ENCODE results near the gene AGFG1.

Gene AGFG1

GRCh38 chr2:227562581-227562980, 90.6 kb downstream of the AGFG1 start:
- no peak overlapping the region for H4K8ac ChIP-seq (ENCODE audit: low read depth, low read length)
- H3K4me2 ChIP-seq (ENCODE audit: insufficient read depth, low read length, poor library complexity, severe bottlenecking), result no peak overlapping the region
- no peak overlapping the region for H2AFZ ChIP-seq (ENCODE audit: low read length)
- no peak overlapping the region for H2BK12ac ChIP-seq (ENCODE audit: low read length)
- no peak overlapping the region for H3K4ac ChIP-seq (ENCODE audit: low read length)
- H3K18ac ChIP-seq (ENCODE audit: low read length), result no peak overlapping the region
- no peak for DNase-seq (ENCODE audit: low spot score)
- H3K36me3 ChIP-seq (replicated peaks in 1 of 2; ENCODE audit: control insufficient read depth in 2 of 2, insufficient read depth in 2 of 2, low read length in 2 of 2), result peaks cover 0 to 29% of the 10 kb centered on the region in 2 donors
- no peaks in the 10 kb centered on the region for H3K79me1 ChIP-seq (ENCODE audit: low read depth, low read length)
- H2BK15ac ChIP-seq (ENCODE audit: low read length), result no peak overlapping the region
- H3K27me3 ChIP-seq (ENCODE audit: control insufficient read depth in 3 of 3, insufficient read depth in 3 of 3, low read depth in 1 of 3, low read length in 3 of 3), result no peaks in the 10 kb centered on the region
- no peak overlapping the region for H2BK120ac ChIP-seq (ENCODE audit: low read depth, low read length)
- H4K91ac ChIP-seq (ENCODE audit: low read depth, low read length, poor library complexity), result no peak overlapping the region
- H2BK5ac ChIP-seq (ENCODE audit: low read length), result no peak overlapping the region
- H3K4me1 ChIP-seq (ENCODE audit: control insufficient read depth in 2 of 2, insufficient read depth in 1 of 2, low read depth in 1 of 2, low read length in 2 of 2), result no peaks in the 10 kb centered on the region
- H2AK5ac ChIP-seq (ENCODE audit: low read depth, low read length), result no peak overlapping the region
- no peak overlapping the region for H3K14ac ChIP-seq (ENCODE audit: low read length)
- H3K4me3 ChIP-seq (ENCODE audit: low read length in 2 of 2), result no peak overlapping the region
- no peak overlapping the region for H3K9ac ChIP-seq (ENCODE audit: low read depth, low read length, poor library complexity)
- no peaks in the 10 kb centered on the region for H3K9me3 ChIP-seq (replicated peaks in 1 of 2; ENCODE audit: control insufficient read depth in 2 of 2, insufficient read depth in 1 of 2, low read depth in 1 of 2, low read length in 2 of 2)
- H3K23ac ChIP-seq (ENCODE audit: low read depth, low read length, poor library complexity), result no peak overlapping the region
- no peak overlapping the region for H3K27ac ChIP-seq (replicated peaks; ENCODE audit: low read length)

- H3K18ac ChIP-seq (ENCODE audit: low read length), result no peak overlapping the region
- H3K79me1 ChIP-seq (ENCODE audit: low read depth, low read length), result no peaks in the 10 kb centered on the region
- H4K91ac ChIP-seq (ENCODE audit: low read depth, low read length, poor library complexity), result no peak overlapping the region
- H3K9me3 ChIP-seq (replicated peaks in 1 of 2; ENCODE audit: control insufficient read depth in 2 of 2, insufficient read depth in 1 of 2, low read depth in 1 of 2, low read length in 2 of 2), result no peaks in the 10 kb centered on the region
- H3K4me1 ChIP-seq (ENCODE audit: control insufficient read depth in 2 of 2, insufficient read depth in 1 of 2, low read depth in 1 of 2, low read length in 2 of 2), result no peaks in the 10 kb centered on the region
- H2AK5ac ChIP-seq (ENCODE audit: low read depth, low read length), result no peak overlapping the region
- H3K27ac ChIP-seq (replicated peaks; ENCODE audit: low read length), result no peak overlapping the region
- H2AFZ ChIP-seq (ENCODE audit: low read length), result no peak overlapping the region
- WGBS, 2 donors (ENCODE audit: extremely low coverage in 2 of 2, insufficient read length in 2 of 2, insufficient replicate concordance in 1 of 2), result no CpG with 5 or more reads among the region's 1 CpG
- H3K4me2 ChIP-seq (ENCODE audit: insufficient read depth, low read length, poor library complexity, severe bottlenecking), result no peak overlapping the region
- no peak overlapping the region for H3K14ac ChIP-seq (ENCODE audit: low read length)
- H2BK12ac ChIP-seq (ENCODE audit: low read length), result no peak overlapping the region
- no peak overlapping the region for H3K4me3 ChIP-seq (ENCODE audit: low read length in 2 of 2)
- H3K36me3 ChIP-seq (replicated peaks in 1 of 2; ENCODE audit: control insufficient read depth in 2 of 2, insufficient read depth in 2 of 2, low read length in 2 of 2), result peaks cover 0 to 13% of the 10 kb centered on the region in 2 donors
- no peak overlapping the region for H3K9ac ChIP-seq (ENCODE audit: low read depth, low read length, poor library complexity)
- H2BK5ac ChIP-seq (ENCODE audit: low read length), result no peak overlapping the region
- no peak overlapping the region for H3K23ac ChIP-seq (ENCODE audit: low read depth, low read length, poor library complexity)
- no peak overlapping the region for H2BK120ac ChIP-seq (ENCODE audit: low read depth, low read length)
- no peak overlapping the region for H3K4ac ChIP-seq (ENCODE audit: low read length)
- H4K8ac ChIP-seq (ENCODE audit: low read depth, low read length), result no peak overlapping the region
- DNase-seq (ENCODE audit: low spot score), result no peak
- no peak overlapping the region for H2BK15ac ChIP-seq (ENCODE audit: low read length)
- H3K27me3 ChIP-seq (ENCODE audit: control insufficient read depth in 3 of 3, insufficient read depth in 3 of 3, low read depth in 1 of 3, low read length in 3 of 3), result no peaks in the 10 kb centered on the region
Measured at GRCh38 chr2:227565080-227565479, 93.1 kb downstream of the AGFG1 start.

GRCh38 chr2:227566012-227566411, 94.1 kb downstream of the AGFG1 start:
- Histone ChIP-seq H4K91ac (ENCODE audit: low read depth, low read length, poor library complexity) (no peak overlapping the region), H4K8ac (ENCODE audit: low read depth, low read length) (no peak overlapping the region), H3K4ac (ENCODE audit: low read length) (no peak overlapping the region), H3K4me3 (ENCODE audit: low read length in 2 of 2) (no peak overlapping the region), H2BK15ac (ENCODE audit: low read length) (no peak overlapping the region), H3K14ac (ENCODE audit: low read length) (no peak overlapping the region), H3K4me1 (ENCODE audit: control insufficient read depth in 2 of 2, insufficient read depth in 1 of 2, low read depth in 1 of 2, low read length in 2 of 2) (no peaks in the 10 kb centered on the region), H3K23ac (ENCODE audit: low read depth, low read length, poor library complexity) (no peak overlapping the region), H3K9me3 (replicated peaks in 1 of 2; ENCODE audit: control insufficient read depth in 2 of 2, insufficient read depth in 1 of 2, low read depth in 1 of 2, low read length in 2 of 2) (no peaks in the 10 kb centered on the region), H3K9ac (ENCODE audit: low read depth, low read length, poor library complexity) (no peak overlapping the region), H2BK120ac (ENCODE audit: low read depth, low read length) (no peak overlapping the region), H2BK12ac (ENCODE audit: low read length) (no peak overlapping the region), H3K18ac (ENCODE audit: low read length) (no peak overlapping the region), H3K36me3 (replicated peaks in 1 of 2; ENCODE audit: control insufficient read depth in 2 of 2, insufficient read depth in 2 of 2, low read length in 2 of 2) (peaks cover 0 to 9% of the 10 kb centered on the region in 2 donors), H3K27me3 (ENCODE audit: control insufficient read depth in 3 of 3, insufficient read depth in 3 of 3, low read depth in 1 of 3, low read length in 3 of 3) (no peaks in the 10 kb centered on the region), H2BK5ac (ENCODE audit: low read length) (no peak overlapping the region), H3K79me1 (ENCODE audit: low read depth, low read length) (no peaks in the 10 kb centered on the region), H2AK5ac (ENCODE audit: low read depth, low read length) (no peak overlapping the region), H3K27ac (replicated peaks; ENCODE audit: low read length) (no peak overlapping the region), H2AFZ (ENCODE audit: low read length) (no peak overlapping the region), H3K4me2 (ENCODE audit: insufficient read depth, low read length, poor library complexity, severe bottlenecking) (no peak overlapping the region)
- WGBS, 2 donors (ENCODE audit: extremely low coverage in 2 of 2, insufficient read length in 2 of 2, insufficient replicate concordance in 1 of 2), result no CpG with 5 or more reads among the region's 3 CpGs
- DNase-seq (ENCODE audit: low spot score), result no peak

GRCh38 chr2:227568852-227569169, 96.9 kb downstream of the AGFG1 start:
- Histone ChIP-seq H3K27me3 (ENCODE audit: control insufficient read depth in 3 of 3, insufficient read depth in 3 of 3, low read depth in 1 of 3, low read length in 3 of 3) (no peaks in the 10 kb centered on the region), H3K14ac (ENCODE audit: low read length) (no peak overlapping the region), H3K18ac (ENCODE audit: low read length) (no peak overlapping the region), H3K23ac (ENCODE audit: low read depth, low read length, poor library complexity) (no peak overlapping the region), H2BK120ac (ENCODE audit: low read depth, low read length) (no peak overlapping the region), H3K4ac (ENCODE audit: low read length) (no peak overlapping the region), H4K91ac (ENCODE audit: low read depth, low read length, poor library complexity) (no peak overlapping the region), H2BK12ac (ENCODE audit: low read length) (no peak overlapping the region), H3K36me3 (replicated peaks in 1 of 2; ENCODE audit: control insufficient read depth in 2 of 2, insufficient read depth in 2 of 2, low read length in 2 of 2) (peaks cover 0 to 3% of the 10 kb centered on the region in 2 donors), H3K27ac (replicated peaks; ENCODE audit: low read length) (no peak overlapping the region), H3K9me3 (replicated peaks in 1 of 2; ENCODE audit: control insufficient read depth in 2 of 2, insufficient read depth in 1 of 2, low read depth in 1 of 2, low read length in 2 of 2) (no peaks in the 10 kb centered on the region), H2BK5ac (ENCODE audit: low read length) (no peak overlapping the region), H2AK5ac (ENCODE audit: low read depth, low read length) (no peak overlapping the region), H3K4me3 (ENCODE audit: low read length in 2 of 2) (no peak overlapping the region), H3K4me2 (ENCODE audit: insufficient read depth, low read length, poor library complexity, severe bottlenecking) (no peak overlapping the region), H3K79me1 (ENCODE audit: low read depth, low read length) (no peaks in the 10 kb centered on the region), H3K9ac (ENCODE audit: low read depth, low read length, poor library complexity) (no peak overlapping the region), H2BK15ac (ENCODE audit: low read length) (no peak overlapping the region), H3K4me1 (ENCODE audit: control insufficient read depth in 2 of 2, insufficient read depth in 1 of 2, low read depth in 1 of 2, low read length in 2 of 2) (no peaks in the 10 kb centered on the region), H4K8ac (ENCODE audit: low read depth, low read length) (no peak overlapping the region), H2AFZ (ENCODE audit: low read length) (no peak overlapping the region)
- WGBS, 2 donors (ENCODE audit: extremely low coverage in 2 of 2, insufficient read length in 2 of 2, insufficient replicate concordance in 1 of 2), result no CpG with 5 or more reads among the region's 2 CpGs
- no peak for DNase-seq (ENCODE audit: low spot score)

All from neuronal stem cell (in vitro differentiated cells).